ENCODE measurements around the gene AP2B1.

The AP2B1 gene

GRCh38 chr17:35679007-35679682 is 92.0 kb downstream of the AP2B1 start:
- TF ChIP-seq CTCF (conservative IDR thresholded peaks at IDR 0.05) (no peak), ZFX (IDR thresholded peaks at IDR 0.05) (no peak)
- no peak overlapping the region for H3K27ac ChIP-seq

- TF ChIP-seq CTCF (conservative IDR thresholded peaks at IDR 0.05) (no peak), ZFX (IDR thresholded peaks at IDR 0.05) (no peak)
- no peak overlapping the region for H3K27ac ChIP-seq
Observed at GRCh38 chr17:35683591-35683990, 96.5 kb downstream of the AP2B1 start.

- no peak overlapping the region for H3K27ac ChIP-seq
Observed at GRCh38 chr17:35684055-35684802, 97.1 kb downstream of the AP2B1 start.

GRCh38 chr17:35692512-35693210 is 105.5 kb downstream of the AP2B1 start:
- TF ChIP-seq CTCF (conservative IDR thresholded peaks at IDR 0.05), result no peak
- H3K27ac ChIP-seq, result 0 out of 2 replicates have a peak overlapping the region, but pooled peaks have one; percentile 19

More at GRCh38 chr17:35684055-35684802, 97.1 kb downstream of the AP2B1 start:
- TF ChIP-seq ZFX (IDR thresholded peaks at IDR 0.05), result no peak

- no peak overlapping the region for H3K27ac ChIP-seq
- no peak for TF ChIP-seq CTCF (conservative IDR thresholded peaks at IDR 0.05)
- TF ChIP-seq ZFX (IDR thresholded peaks at IDR 0.05), result no peak
Observed at GRCh38 chr17:35693662-35694061, 106.5 kb downstream of the AP2B1 start.

- TF ChIP-seq CTCF (conservative IDR thresholded peaks at IDR 0.05) (no peak), ZFX (IDR thresholded peaks at IDR 0.05) (no peak)
Observed at GRCh38 chr17:35694906-35695305, 107.8 kb downstream of the AP2B1 start.

GRCh38 chr17:35695613-35696012 is 108.5 kb downstream of the AP2B1 start:
- TF ChIP-seq ZFX (IDR thresholded peaks at IDR 0.05), result no peak
- TF ChIP-seq CTCF (conservative IDR thresholded peaks at IDR 0.05), result no peak
- no peak overlapping the region for H3K27ac ChIP-seq

More at GRCh38 chr17:35694906-35695305, 107.8 kb downstream of the AP2B1 start:
- no peak overlapping the region for H3K27ac ChIP-seq
